Skeletal muscle cell (primary cell): ENCODE data around the gene SLCO4C1.

Experiments used
- DNase-seq: peaks from one replicate; pipeline ENCODE4 v3.0.0-alpha.2; 2010; ENCODE audit warnings: low read depth
- H3K4me3 ChIP-seq: 2 replicates; pipeline ENCODE4 v1.5.1; 2011; ENCODE audit warnings: low read depth, mild to moderate bottlenecking, control low read depth, low read length, moderate library complexity

SLCO4C1 gene

GRCh38 chr5:102277144-102277543 is 18.9 kb downstream of the SLCO4C1 start:
- no peak overlapping the region for H3K4me3 ChIP-seq
- no peak for DNase-seq

- no peak overlapping the region for H3K4me3 ChIP-seq
- no peak for DNase-seq
Measured at GRCh38 chr5:102271759-102272158, 24.3 kb downstream of the SLCO4C1 start.

GRCh38 chr5:102270036-102270435 is 26.0 kb downstream of the SLCO4C1 start:
- DNase-seq = no peak
- no peak overlapping the region for H3K4me3 ChIP-seq

- no peak for DNase-seq
- no peak overlapping the region for H3K4me3 ChIP-seq
Measured at GRCh38 chr5:102262688-102263087, 33.4 kb downstream of the SLCO4C1 start.

GRCh38 chr5:102249381-102249780 is 46.7 kb downstream of the SLCO4C1 start:
- DNase-seq = no peak

GRCh38 chr5:102243213-102243612 is 52.9 kb downstream of the SLCO4C1 start:
- H3K4me3 ChIP-seq = no peak overlapping the region
- no peak for DNase-seq

More at GRCh38 chr5:102249381-102249780, 46.7 kb downstream of the SLCO4C1 start:
- H3K4me3 ChIP-seq = no peak overlapping the region

- no peak overlapping the region for H3K4me3 ChIP-seq
- no peak for DNase-seq
Measured at GRCh38 chr5:102241809-102242421, 54.2 kb downstream of the SLCO4C1 start.

- no peak overlapping the region for H3K4me3 ChIP-seq
- DNase-seq = no peak
Measured at GRCh38 chr5:102231693-102232619, 64.1 kb downstream of the SLCO4C1 start.

GRCh38 chr5:102229685-102230084 is 66.4 kb downstream of the SLCO4C1 start:
- DNase-seq = no peak
- H3K4me3 ChIP-seq = no peak overlapping the region

GRCh38 chr5:102226321-102226720 is 69.8 kb downstream of the SLCO4C1 start:
- no peak for DNase-seq
- no peak overlapping the region for H3K4me3 ChIP-seq

GRCh38 chr5:102223542-102224477 is 72.3 kb downstream of the SLCO4C1 start:
- no peak for DNase-seq
- no peak overlapping the region for H3K4me3 ChIP-seq

- no peak for DNase-seq
- no peak overlapping the region for H3K4me3 ChIP-seq
Measured at GRCh38 chr5:102222772-102223171, 73.3 kb downstream of the SLCO4C1 start.

GRCh38 chr5:102221949-102222348 is 74.1 kb downstream of the SLCO4C1 start:
- no peak for DNase-seq
- H3K4me3 ChIP-seq = no peak overlapping the region

GRCh38 chr5:102218159-102218558 is 77.9 kb downstream of the SLCO4C1 start:
- H3K4me3 ChIP-seq = no peak overlapping the region
- no peak for DNase-seq

- H3K4me3 ChIP-seq = no peak overlapping the region
- DNase-seq = no peak
Measured at GRCh38 chr5:102216678-102217077, 79.4 kb downstream of the SLCO4C1 start.

GRCh38 chr5:102211165-102211564 is 84.9 kb downstream of the SLCO4C1 start:
- no peak overlapping the region for H3K4me3 ChIP-seq
- no peak for DNase-seq

GRCh38 chr5:102200861-102201260 is 95.2 kb downstream of the SLCO4C1 start:
- DNase-seq = no peak
- H3K4me3 ChIP-seq = no peak overlapping the region

- H3K4me3 ChIP-seq = no peak overlapping the region
- no peak for DNase-seq
Measured at GRCh38 chr5:102196481-102196880, 99.6 kb downstream of the SLCO4C1 start.
